Cardiac muscle cell (in vitro differentiated cells and primary cell): ENCODE measurements around the gene RCOR1. TPM values are rescaled to one million over a fixed set of nuclear protein-coding genes. Genes with fewer than 3 reads are reported as not detected.

Experiments used
- DNase-seq, 2 donors: peaks; one replicate each; pipeline versions ENCODE4 v3.0.0 to v3.0.0-alpha.2; 2010 to 2017; ENCODE audit warnings: low read depth in 1 of 2, low spot score in 1 of 2
- H3K27ac ChIP-seq: fragments of 200-600 bp; sonication (generic); 2 replicates; pipeline ENCODE4 v1.5.1; 2016
- H3K27me3 ChIP-seq: fragments of 200-600 bp; sonication (generic); 2 replicates; pipeline ENCODE4 v1.6.0; 2016; ENCODE audit warnings: control low read depth
- H3K36me3 ChIP-seq: fragments of 200-600 bp; sonication (generic); 2 replicates; pipeline ENCODE4 v1.5.1; 2016; ENCODE audit warnings: control low read depth
- H3K4me1 ChIP-seq: fragments of 200-600 bp; sonication (generic); 2 replicates; pipeline ENCODE4 v1.8.1; 2017; ENCODE audit warnings: low read depth, mild to moderate bottlenecking, mixed run types
- H3K4me3 ChIP-seq: fragments of 200-600 bp; sonication (generic); 2 replicates; pipeline ENCODE4 v1.5.1; 2016; ENCODE audit warnings: mild to moderate bottlenecking
- H3K9me3 ChIP-seq: fragments of 200-600 bp; sonication (generic); 2 replicates; pipeline ENCODE4 v1.5.1; 2017; ENCODE audit warnings: low read depth, mild to moderate bottlenecking, control low read depth
- polyA plus RNA-seq: library from polyadenylated mRNA; unstranded; fragments of >200 nt; fragmentation: Nextera tagmentation; extraction: Ambion mirVana; gene quantifications from 2 replicates; pipeline ENCODE4 v1.2.1, GENCODE V29; 2016
- total RNA-seq: library from RNA; depleted of rRNA; stranded (reverse); fragments of >200 nt; gene quantifications from 2 replicates; pipeline ENCODE4 v1.2.3, GENCODE V29; 2016
- TF ChIP-seq, protein P1 (sequence below): IDR thresholded peaks from 2 replicates; pipeline ENCODE4 v1.5.1; 2012; ENCODE audit warnings: low read depth, mild to moderate bottlenecking, low read length

RCOR1 gene
- total and polyA plus RNA-seq, 2 experiments from 2014 or later = 5.3 to 17.0 TPM

DNA sequence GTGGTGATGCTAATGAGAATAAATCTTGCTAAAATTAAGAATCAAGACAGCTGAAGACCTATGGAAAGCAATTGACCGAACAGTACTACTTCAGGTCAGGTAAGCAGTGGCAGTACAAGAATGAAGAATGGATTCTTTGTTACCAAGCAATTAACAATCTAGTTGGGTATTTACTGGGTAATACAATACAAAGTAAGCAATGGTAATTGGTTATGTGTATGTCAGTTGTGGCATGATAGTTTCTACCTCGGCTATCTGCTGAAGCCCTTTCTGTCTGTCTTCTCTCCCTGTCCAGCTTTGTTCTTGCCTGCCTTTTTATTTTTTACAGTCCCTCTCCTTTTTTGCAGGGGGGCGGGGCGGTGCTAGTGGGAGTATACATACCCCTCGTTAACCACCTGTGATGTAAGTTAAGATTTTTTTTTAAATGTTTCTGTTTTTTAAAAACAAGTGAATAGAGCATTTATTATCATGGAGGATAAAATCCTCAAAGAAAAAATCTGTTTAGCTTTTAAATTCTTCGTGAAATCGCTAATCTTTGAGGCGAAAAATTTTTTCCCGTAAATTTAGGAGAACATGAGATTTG is 75.9 kb downstream of the RCOR1 start:
- Histone ChIP-seq H3K4me1 (peaks cover 7% of the 10 kb centered on the region), H3K27ac (no peak overlapping the region), H3K4me3 (no peak overlapping the region), H3K9me3 (no peaks in the 10 kb centered on the region), H3K36me3 (no peaks in the 10 kb centered on the region), H3K27me3 (no peaks in the 10 kb centered on the region)
- TF ChIP-seq, protein P1, sequence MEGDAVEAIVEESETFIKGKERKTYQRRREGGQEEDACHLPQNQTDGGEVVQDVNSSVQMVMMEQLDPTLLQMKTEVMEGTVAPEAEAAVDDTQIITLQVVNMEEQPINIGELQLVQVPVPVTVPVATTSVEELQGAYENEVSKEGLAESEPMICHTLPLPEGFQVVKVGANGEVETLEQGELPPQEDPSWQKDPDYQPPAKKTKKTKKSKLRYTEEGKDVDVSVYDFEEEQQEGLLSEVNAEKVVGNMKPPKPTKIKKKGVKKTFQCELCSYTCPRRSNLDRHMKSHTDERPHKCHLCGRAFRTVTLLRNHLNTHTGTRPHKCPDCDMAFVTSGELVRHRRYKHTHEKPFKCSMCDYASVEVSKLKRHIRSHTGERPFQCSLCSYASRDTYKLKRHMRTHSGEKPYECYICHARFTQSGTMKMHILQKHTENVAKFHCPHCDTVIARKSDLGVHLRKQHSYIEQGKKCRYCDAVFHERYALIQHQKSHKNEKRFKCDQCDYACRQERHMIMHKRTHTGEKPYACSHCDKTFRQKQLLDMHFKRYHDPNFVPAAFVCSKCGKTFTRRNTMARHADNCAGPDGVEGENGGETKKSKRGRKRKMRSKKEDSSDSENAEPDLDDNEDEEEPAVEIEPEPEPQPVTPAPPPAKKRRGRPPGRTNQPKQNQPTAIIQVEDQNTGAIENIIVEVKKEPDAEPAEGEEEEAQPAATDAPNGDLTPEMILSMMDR = no peak
- DNase-seq = no peak

DNA sequence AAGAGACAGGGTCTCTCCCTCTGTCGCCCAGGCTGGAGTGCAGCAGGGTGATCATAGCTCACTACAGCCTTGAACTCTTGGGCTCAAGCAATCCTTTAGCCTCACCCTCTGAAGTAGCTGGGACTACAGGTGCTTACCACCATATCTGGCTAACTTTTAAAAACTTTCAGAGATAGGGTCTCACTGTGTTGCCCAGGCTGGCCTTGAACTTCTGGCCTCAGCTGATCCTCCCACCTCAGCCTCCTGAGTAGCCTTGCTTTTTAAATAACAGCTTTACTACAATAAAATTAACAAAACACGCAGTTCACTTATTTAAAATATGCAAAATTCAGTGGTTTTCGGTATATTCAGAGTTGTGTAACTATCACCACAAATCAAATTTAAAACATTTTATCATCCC is 79.0 kb downstream of the RCOR1 start:
- no peaks in the 10 kb centered on the region for H3K9me3 ChIP-seq
- H3K4me3 ChIP-seq = no peak overlapping the region
- TF ChIP-seq, protein P1 = no peak
- DNase-seq = no peak
- H3K27ac ChIP-seq = no peak overlapping the region
- no peaks in the 10 kb centered on the region for H3K27me3 ChIP-seq
- no peaks in the 10 kb centered on the region for H3K36me3 ChIP-seq
- H3K4me1 ChIP-seq = no peaks in the 10 kb centered on the region

DNA sequence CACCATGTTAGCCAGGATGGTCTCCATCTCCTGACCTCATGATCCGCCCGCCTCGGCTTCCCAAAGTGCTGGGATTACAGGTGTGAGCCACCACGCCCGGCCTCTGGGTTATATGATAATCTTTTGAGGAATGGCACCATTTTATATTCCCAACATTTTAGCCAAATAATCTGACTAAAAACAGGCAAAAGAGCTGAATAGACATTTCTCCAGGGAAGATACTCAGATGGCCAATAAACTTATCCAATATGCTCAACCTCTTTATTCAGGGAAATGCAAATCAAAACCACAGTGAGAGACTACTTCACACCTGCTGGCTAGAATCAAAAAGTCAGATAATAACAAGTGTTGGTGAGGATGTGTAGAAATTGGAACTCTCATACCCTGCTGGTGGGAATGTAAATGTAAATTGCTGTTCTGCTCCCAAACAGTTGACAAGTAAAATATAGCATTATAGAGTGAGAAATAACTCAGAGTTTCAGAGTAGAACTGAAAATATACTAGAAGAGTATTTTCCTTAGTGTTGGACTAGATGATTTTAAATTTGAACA is 80.0 kb downstream of the RCOR1 start:
- Histone ChIP-seq H3K4me1 (no peaks in the 10 kb centered on the region), H3K27ac (no peak overlapping the region), H3K4me3 (no peak overlapping the region), H3K9me3 (no peaks in the 10 kb centered on the region), H3K36me3 (no peaks in the 10 kb centered on the region), H3K27me3 (no peaks in the 10 kb centered on the region)
- no peak for DNase-seq
- TF ChIP-seq, protein P1 = no peak

DNA sequence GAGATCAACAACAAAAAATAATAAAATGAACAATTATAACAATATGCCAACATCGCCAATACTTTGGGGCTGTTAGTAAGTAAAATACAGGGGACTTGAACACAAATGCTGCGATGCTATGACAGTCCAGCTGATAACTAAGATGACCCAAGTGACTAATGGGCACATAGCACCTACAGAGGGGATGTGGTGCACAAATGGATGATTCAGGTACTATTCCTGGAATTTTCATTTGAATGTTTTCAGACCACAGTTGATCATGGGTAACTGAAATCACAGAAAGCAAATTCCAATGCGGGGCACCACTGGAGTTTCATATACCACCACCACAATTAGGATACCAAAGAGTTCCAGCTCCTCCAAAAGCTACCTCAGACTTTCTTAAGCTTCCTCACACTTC is 82.9 kb downstream of the RCOR1 start:
- Histone ChIP-seq H3K36me3 (no peaks in the 10 kb centered on the region), H3K27ac (no peak overlapping the region), H3K9me3 (no peaks in the 10 kb centered on the region), H3K4me1 (no peaks in the 10 kb centered on the region), H3K27me3 (no peaks in the 10 kb centered on the region), H3K4me3 (no peak overlapping the region)
- no peak for DNase-seq
- TF ChIP-seq, protein P1 = no peak

DNA sequence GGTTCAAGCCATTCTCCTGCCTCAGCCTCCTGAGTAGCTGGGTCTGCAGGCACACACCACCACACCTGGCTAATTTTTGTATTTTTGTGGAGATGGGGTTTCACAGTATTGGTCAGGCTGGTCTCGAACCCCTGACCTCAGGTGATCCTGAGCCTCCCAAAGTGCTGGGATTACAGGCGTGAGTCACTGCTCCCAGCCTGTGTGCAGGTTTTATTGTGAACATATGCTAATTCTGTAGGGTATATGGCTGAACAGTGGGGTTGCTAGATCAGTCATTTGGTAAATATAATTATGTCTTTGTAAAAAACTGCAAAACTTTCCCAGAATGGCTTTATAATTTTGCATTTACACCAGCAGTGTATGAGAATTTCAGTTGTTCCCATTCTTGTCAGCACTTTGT is 85.9 kb downstream of the RCOR1 start:
- no peaks in the 10 kb centered on the region for H3K36me3 ChIP-seq
- no peak overlapping the region for H3K4me3 ChIP-seq
- H3K4me1 ChIP-seq = no peaks in the 10 kb centered on the region
- TF ChIP-seq, protein P1 = no peak
- H3K27ac ChIP-seq = no peak overlapping the region
- H3K9me3 ChIP-seq = no peaks in the 10 kb centered on the region
- no peak for DNase-seq
- H3K27me3 ChIP-seq = no peaks in the 10 kb centered on the region
